ENCODE measurements around the gene E2F6. TPM values are rescaled to one million over a fixed set of nuclear protein-coding genes. Genes with fewer than 3 reads are reported as not detected.

E2F6 gene
- total and polyA plus RNA-seq, 2 of the 4 experiments (the other 2 are of a cell fraction) = 8.2 to 10.9 TPM

GRCh38 chr2:11433822-11434221 is 32.1 kb downstream of the E2F6 start:
- Histone ChIP-seq H3K36me3 (ENCODE audit: control insufficient read depth, insufficient read depth, low read length) (no peaks in the 10 kb centered on the region; the same call in 1 of the 2 replicates), H2AFZ (replicated peaks; ENCODE audit: low read length, poor library complexity) (no peak overlapping the region), H3K9me3 (ENCODE audit: control insufficient read depth, insufficient read depth, low read length) (peaks cover 2% of the 10 kb centered on the region; the same call in 1 of the 2 replicates), H2AK5ac (ENCODE audit: low read depth, low read length) (no peak overlapping the region), H4K8ac (ENCODE audit: low read depth in 2 of 2, low read length in 2 of 2) (no peak overlapping the region), H2BK5ac (ENCODE audit: low read depth, low read length, poor library complexity, severe bottlenecking) (no peak overlapping the region), H2AK9ac (replicated peaks; ENCODE audit: low read depth, low read length, poor library complexity) (no peak overlapping the region), H3K4ac (ENCODE audit: low read depth, low read length) (no peak overlapping the region), H4K5ac (ENCODE audit: low read depth, low read length) (no peak overlapping the region), H4K20me1 (ENCODE audit: insufficient read depth, low read length) (no peaks in the 10 kb centered on the region), H3K9me1 (ENCODE audit: insufficient read depth, low read length) (no peaks in the 10 kb centered on the region; the same call in 1 of the 2 replicates), H3K4me2 (ENCODE audit: low read depth, low read length) (no peak overlapping the region), H4K91ac (ENCODE audit: insufficient read depth, low read depth, low read length) (no peak overlapping the region), H3K9ac (ENCODE audit: low read depth, low read length) (no peak overlapping the region), H3K4me3 (ENCODE audit: insufficient read depth, low read depth, low read length) (no peak overlapping the region), H3K18ac (ENCODE audit: low read depth, low read length) (no peak overlapping the region), H2BK120ac (ENCODE audit: low read depth, low read length) (no peak overlapping the region), H3K27ac (ENCODE audit: insufficient read depth, low read length) (no peak overlapping the region), H3K14ac (replicated peaks; ENCODE audit: low read depth, low read length) (no peak overlapping the region), H3K27me3 (ENCODE audit: control insufficient read depth, insufficient read depth, low read length) (no peaks in the 10 kb centered on the region), H3K79me1 (ENCODE audit: low read depth in 1 of 2, low read length in 2 of 2) (no peaks in the 10 kb centered on the region), H2BK20ac (ENCODE audit: low read depth, low read length) (no peak overlapping the region), H2BK15ac (ENCODE audit: low read depth, low read length) (no peak overlapping the region), H3K23ac (ENCODE audit: low read depth, low read length) (no peak overlapping the region), H3K56ac (ENCODE audit: extremely low read depth, insufficient read depth, low read length) (no peak overlapping the region), H3K4me1 (ENCODE audit: control insufficient read depth, insufficient read depth, low read length) (no peaks in the 10 kb centered on the region)
- in situ Hi-C loops (cut with MboI; ENCODE audit: low sequenced_read_pairs) (no loop called here), intact Hi-C loops (cut with micrococcal nuclease) (no loop called here), dilution Hi-C loops (cut with HindIII; ENCODE audit: low sequenced_read_pairs, unreplicated experiment) (no loop called here)
- CTCF ChIA-PET = no interaction called here
- WGBS, 2 experiments (ENCODE audit: extremely low coverage in 2 of 2, insufficient read length in 1 of 2) = no CpG with 5 or more reads among the region's 5 CpGs
- BruUV-seq (replicated peaks) = no TSS peak
- ATAC-seq (ENCODE audit: low read depth) (no peak), DNase-seq (no peak)
- POLR2A ChIA-PET (ENCODE audit: unreplicated experiment) = no interaction called here
- TF ChIP-seq CEBPB (IDR thresholded peaks at IDR 0.05; ENCODE audit: low read depth, low read length) (no peak), RAD21 (IDR thresholded peaks at IDR 0.05; ENCODE audit: low read length) (no peak), SMC3 (IDR thresholded peaks at IDR 0.05; ENCODE audit: low read depth, low read length) (no peak), MXI1 (IDR thresholded peaks at IDR 0.05; ENCODE audit: borderline replicate concordance, low read depth, low read length) (no peak), RFX5 (IDR thresholded peaks at IDR 0.05; ENCODE audit: low read depth, low read length) (no peak), CHD1 (IDR thresholded peaks at IDR 0.05; ENCODE audit: low read depth, low read length) (no peak), ELK1 (IDR thresholded peaks at IDR 0.05; ENCODE audit: borderline replicate concordance, low read depth, low read length) (no peak), NFE2L2 (IDR thresholded peaks at IDR 0.05; ENCODE audit: low read depth, low read length) (no peak), MAFK (IDR thresholded peaks at IDR 0.05; ENCODE audit: low read depth, low read length) (no peak), POLR2A (IDR thresholded peaks at IDR 0.05; ENCODE audit: low read depth, low read length) (no peak), BHLHE40 (IDR thresholded peaks at IDR 0.05; ENCODE audit: low read depth, low read length) (no peak), CTCF (conservative IDR thresholded peaks at IDR 0.05; ENCODE audit: low read depth, low read length) (no peak), RCOR1 (IDR thresholded peaks at IDR 0.05; ENCODE audit: insufficient replicate concordance, low read length) (no peak), USF2 (IDR thresholded peaks at IDR 0.05; ENCODE audit: low read depth, low read length) (no peak), MAZ (IDR thresholded peaks at IDR 0.05; ENCODE audit: borderline replicate concordance, low read depth, low read length) (no peak)
